Activated CD4-positive, alpha-beta T cell treated with anti-CD3 and anti-CD28 coated beads for 36 hours (primary cell): ENCODE results near the gene DNAJB2. TPM values are rescaled to one million over a fixed set of nuclear protein-coding genes. Genes with fewer than 3 reads are reported as not detected.

ENCODE experiments used
- ATAC-seq: fragments of 200-7000 bp; cut with Tn5 transposase; one replicate; pipeline ENCODE4 v1.10.0; 2021; ENCODE audit warnings: mild to moderate bottlenecking, moderate library complexity
- CTCF ChIA-PET: fragments of 350-600 bp; sonication (Branson Sonifier 250); formaldehyde crosslinking; loops from one replicate; lab custom pipeline; 2021; ENCODE audit warnings: antibody characterized with exemption; lab: Charles Lee
- POLR2A ChIA-PET: fragments of 350-600 bp; sonication (Branson Sonifier 250); formaldehyde crosslinking; loops from one replicate; lab custom pipeline; 2021; ENCODE audit warnings: antibody characterized with exemption, inconsistent platforms; lab: Charles Lee
- DNase-seq: peaks from one replicate; pipeline ENCODE4 v3.0.0-alpha.2; 2020
- H3K27ac Mint-ChIP-seq: one replicate; pipeline ENCODE4 v1.8.0; 2021; ENCODE audit warnings: mixed read lengths
- H3K27me3 Mint-ChIP-seq: one replicate; pipeline ENCODE4 v1.8.0; 2021; ENCODE audit warnings: mixed read lengths
- H3K36me3 Mint-ChIP-seq: one replicate; pipeline ENCODE4 v1.8.0; 2021; ENCODE audit warnings: low read depth, mixed read lengths
- H3K4me1 Mint-ChIP-seq: one replicate; pipeline ENCODE4 v1.8.0; 2021; ENCODE audit warnings: mixed read lengths
- H3K4me3 Mint-ChIP-seq: one replicate; pipeline ENCODE4 v1.8.0; 2021; ENCODE audit warnings: mild to moderate bottlenecking, moderate library complexity, mixed read lengths
- H3K9me3 Mint-ChIP-seq: one replicate; pipeline ENCODE4 v1.8.0; 2021; ENCODE audit warnings: low read depth, mixed read lengths
- intact Hi-C, 2 experiments: fragments of 100-400 bp; cut with DNase I in 1 of 2; cut with micrococcal nuclease in 1 of 2; formaldehyde crosslinking; loops; one replicate each; pipeline versions ENCODE4 v1.14.2 to v1.15.1; 2022 to 2024; cut with DNase I, micrococcal nuclease
- total RNA-seq, 2 experiments: library from RNA; stranded (reverse); gene quantifications; one replicate each; pipeline ENCODE4 v1.2.3, GENCODE V29; 2021

The DNAJB2 gene
- total RNA-seq, result 10 to 100 TPM; 51.8 to 62.8 TPM

GRCh38 chr2:219279151-219279915 lies at the start of gene DNAJB2:
Gene DNAJB2, plus strand, starts transcription at chr2:219279366. Its CDS starts 468 bp downstream, at chr2:219279834.
- Mint-ChIP-seq H3K4me1 (peaks cover 37% of the 10 kb centered on the region), H3K36me3 (peaks cover 10% of the 10 kb centered on the region), H3K27me3 (no peaks in the 10 kb centered on the region), H3K27ac (peak within 1 kb of the TSS; percentile 95), H3K9me3 (no peaks in the 10 kb centered on the region), H3K4me3 (peak within 1 kb of the TSS; percentile 96)
- ChIA-PET POLR2A (interaction anchor here (0.6 to 2.6 kb wide), 11 partner anchors 16 to 620 kb away, joined by 3 to 33 read pairs (median 4); partner anchors contain the start of genes ANKZF1, ATG9A, BCS1L and TUBA4A), CTCF (interaction anchor here (0.8 to 15.5 kb wide), 15 partner anchors 8 to 124 kb away, joined by 3 to 257 read pairs (median 5); partner anchors contain the start of genes ANKZF1, CNPPD1, GLB1L and STK16)
- DNase-seq (peak; percentile 100), ATAC-seq (peak; percentile 86)
- intact Hi-C loops, result loop anchor here (1.0 to 5.0 kb wide), 19 partner anchors 15 to 992 kb away; partner anchors contain the start of genes ABCB6 (in 2 of the 2), ANKZF1 (in 2 of the 2), ATG9A (in 2 of the 2) and TUBA4A (in 2 of the 2)

GRCh38 chr2:219230059-219230540 lies 49.1 kb upstream of the DNAJB2 start:
- peaks cover 73% of the 10 kb centered on the region for H3K36me3 Mint-ChIP-seq
- H3K9me3 Mint-ChIP-seq, result no peaks in the 10 kb centered on the region
- H3K4me3 Mint-ChIP-seq, result peak overlapping the region; percentile 98
- H3K4me1 Mint-ChIP-seq, result peaks cover 34% of the 10 kb centered on the region
- no peaks in the 10 kb centered on the region for H3K27me3 Mint-ChIP-seq
- DNase-seq (peak; percentile 78), ATAC-seq (peak; percentile 28)
- ChIA-PET POLR2A (interaction anchor here (0.6 to 2.3 kb wide), 9 partner anchors 17 to 158 kb away, joined by 3 to 24 read pairs (median 4); partner anchors contain the start of genes CNPPD1, DNAJB2, DNPEP and TUBA4A), CTCF (interaction anchor here (0.9 to 2.3 kb wide), 15 partner anchors 9 to 189 kb away, joined by 3 to 13 read pairs (median 6); partner anchors contain the start of genes ABCB6, CFAP65, DNAJB2 and GLB1L)
- intact Hi-C loops, result no loop called here
- peak overlapping the region; percentile 98 for H3K27ac Mint-ChIP-seq

GRCh38 chr2:219234331-219234730 lies 44.8 kb upstream of the DNAJB2 start:
- ChIA-PET POLR2A (interaction anchor here (1.0 kb wide), 1 partner anchor 45 kb away, joined by 3 read pairs; the partner anchor contains the start of gene DNAJB2), CTCF (interaction anchor here (1.4 kb wide), 1 partner anchor 15 kb away, joined by 3 read pairs; no protein-coding TSS in a partner anchor)
- intact Hi-C loops, result no loop called here
- Mint-ChIP-seq H3K4me1 (peaks cover 17% of the 10 kb centered on the region), H3K27ac (no peak overlapping the region), H3K4me3 (no peak overlapping the region), H3K36me3 (peaks cover 78% of the 10 kb centered on the region), H3K9me3 (no peaks in the 10 kb centered on the region), H3K27me3 (no peaks in the 10 kb centered on the region)
- DNase-seq (no peak), ATAC-seq (no peak)

- POLR2A ChIA-PET, result no interaction called here
- intact Hi-C loops, result no loop called here
- Mint-ChIP-seq H3K27ac (no peak overlapping the region), H3K27me3 (no peaks in the 10 kb centered on the region), H3K4me1 (peaks cover 39% of the 10 kb centered on the region), H3K36me3 (peaks cover 16% of the 10 kb centered on the region), H3K9me3 (no peaks in the 10 kb centered on the region), H3K4me3 (peak overlapping the region; percentile 66)
- no peak for ATAC-seq
- CTCF ChIA-PET, result interaction anchor here (3.5 kb wide), 1 partner anchor 34 kb away, joined by 20 read pairs; the partner anchor contains the start of gene DNAJB2
- DNase-seq, result no peak
Observed at GRCh38 chr2:219243291-219243761, 35.8 kb upstream of the DNAJB2 start.

- ChIA-PET POLR2A (interaction anchor here (0.6 to 2.2 kb wide), 6 partner anchors 8 to 38 kb away, joined by 3 to 10 read pairs (median 4); partner anchors contain the start of genes ABCB6, ANKZF1, ATG9A and TUBA4A), CTCF (interaction anchor here (0.6 to 3.5 kb wide), 16 partner anchors 10 to 215 kb away, joined by 3 to 20 read pairs (median 4); partner anchors contain the start of genes DNAJB2, TUBA4A and ZFAND2B)
- intact Hi-C loops, result loop anchor here (1.0 to 5.0 kb wide), 8 partner anchors 10 to 253 kb away; partner anchors contain the start of genes ANKZF1 (in 2 of the 2), ATG9A (in 2 of the 2), DNAJB2 (in 1 of the 2) and DNPEP (in 1 of the 2)
- Mint-ChIP-seq H3K27me3 (no peaks in the 10 kb centered on the region), H3K27ac (peak overlapping the region; percentile 100), H3K4me3 (peak overlapping the region; percentile 89), H3K4me1 (peaks cover 54% of the 10 kb centered on the region), H3K36me3 (peaks cover 29% of the 10 kb centered on the region), H3K9me3 (no peaks in the 10 kb centered on the region)
- ATAC-seq (no peak), DNase-seq (no peak)
Observed at GRCh38 chr2:219244789-219245147, 34.4 kb upstream of the DNAJB2 start.

- Mint-ChIP-seq H3K4me1 (peaks cover 59% of the 10 kb centered on the region), H3K4me3 (peak within 1 kb of the TSS; percentile 89), H3K9me3 (no peaks in the 10 kb centered on the region), H3K27me3 (no peaks in the 10 kb centered on the region), H3K27ac (peak within 1 kb of the TSS; percentile 100), H3K36me3 (peaks cover 35% of the 10 kb centered on the region)
- intact Hi-C loops, result loop anchor here (1.0 to 5.0 kb wide), 8 partner anchors 9 to 252 kb away; partner anchors contain the start of genes ANKZF1 (in 2 of the 2), ATG9A (in 2 of the 2), DNAJB2 (in 1 of the 2) and DNPEP (in 1 of the 2)
- CTCF ChIA-PET, result interaction anchor here (0.6 to 3.5 kb wide), 16 partner anchors 9 to 215 kb away, joined by 3 to 20 read pairs (median 4); partner anchors contain the start of genes DNAJB2, TUBA4A and ZFAND2B
- ATAC-seq (peak; percentile 62), DNase-seq (peak; percentile 93)
- POLR2A ChIA-PET, result interaction anchor here (0.6 to 2.2 kb wide), 6 partner anchors 8 to 38 kb away, joined by 3 to 10 read pairs (median 4); partner anchors contain the start of genes ABCB6, ANKZF1, ATG9A and TUBA4A
Observed at GRCh38 chr2:219245148-219245898, 33.8 kb upstream of the DNAJB2 start, which contains the start of the genes GLB1L and STK16. Gene GLB1L, minus strand, starts transcription at chr2:219245444. Its CDS starts 1,871 bp downstream, at chr2:219243573. Gene STK16, plus strand, starts transcription at chr2:219245479. Its CDS starts 521 bp downstream, at chr2:219246000.

- intact Hi-C loops, result loop anchor here (1.0 to 5.0 kb wide), 9 partner anchors 8 to 251 kb away; partner anchors contain the start of genes ANKZF1 (in 2 of the 2), ATG9A (in 2 of the 2), CNPPD1 (in 1 of the 2) and DNAJB2 (in 1 of the 2)
- DNase-seq, result peak; percentile 59
- no peak for ATAC-seq
- peaks cover 40% of the 10 kb centered on the region for H3K36me3 Mint-ChIP-seq
- H3K9me3 Mint-ChIP-seq, result no peaks in the 10 kb centered on the region
- H3K27ac Mint-ChIP-seq, result peak overlapping the region; percentile 100
- H3K4me1 Mint-ChIP-seq, result peaks cover 65% of the 10 kb centered on the region
- no peaks in the 10 kb centered on the region for H3K27me3 Mint-ChIP-seq
- POLR2A ChIA-PET, result interaction anchor here (1.2 to 2.2 kb wide), 3 partner anchors 9 to 27 kb away, joined by 3 to 10 read pairs (median 4); partner anchors contain the start of genes ABCB6, ANKZF1, ATG9A and TUBA4A
- CTCF ChIA-PET, result interaction anchor here (1.5 to 3.5 kb wide), 5 partner anchors 8 to 53 kb away, joined by 7 to 20 read pairs (median 9); partner anchors contain the start of genes DNAJB2 and TUBA4A
- H3K4me3 Mint-ChIP-seq, result peak overlapping the region; percentile 89
Observed at GRCh38 chr2:219245899-219246230, 33.3 kb upstream of the DNAJB2 start.

GRCh38 chr2:219246559-219246958 lies 32.6 kb upstream of the DNAJB2 start:
- ATAC-seq (no peak), DNase-seq (no peak)
- Mint-ChIP-seq H3K27ac (peak overlapping the region; percentile 100), H3K4me1 (peaks cover 72% of the 10 kb centered on the region), H3K27me3 (no peaks in the 10 kb centered on the region), H3K36me3 (peaks cover 47% of the 10 kb centered on the region), H3K4me3 (peak overlapping the region; percentile 89), H3K9me3 (no peaks in the 10 kb centered on the region)
- intact Hi-C loops, result loop anchor here (2.0 to 5.0 kb wide), 2 partner anchors 70 to 251 kb away; partner anchors contain the start of genes CNPPD1 (in 1 of the 2) and GMPPA (in 1 of the 2)
- ChIA-PET POLR2A (interaction anchor here (2.2 kb wide), 1 partner anchor 8 kb away, joined by 10 read pairs; the partner anchor contains the start of gene TUBA4A), CTCF (interaction anchor here (2.6 to 3.5 kb wide), 2 partner anchors 31 to 49 kb away, joined by 17 to 20 read pairs; partner anchors contain the start of gene DNAJB2)
